DND-41 (cell line): Measurements from ENCODE around the gene NEURL1.

Source experiments
- ATAC-seq: fragments of 200-7000 bp; cut with Tn5 transposase; 3 replicates; pipeline ENCODE4 v1.9.1; 2021; ENCODE audit warnings: low read depth; ENCODE audit not compliant: insufficient read depth
- DNase-seq: peaks from one replicate; pipeline ENCODE4 v3.0.0-alpha.2; 2020
- H2AFZ ChIP-seq: 2 replicates; pipeline ENCODE4 v1.6.0; 2012; ENCODE audit warnings: low read depth, low read length
- H3K27ac ChIP-seq: 2 replicates; pipeline ENCODE4 v1.5.1; 2012; ENCODE audit warnings: low read length, inconsistent platforms
- H3K27me3 ChIP-seq: fragments of 200-600 bp; sonication (generic); 2 replicates; pipeline ENCODE4 v1.6.0; 2012; ENCODE audit warnings: low read length, mild to moderate bottlenecking, inconsistent platforms; ENCODE audit not compliant: insufficient read depth, poor library complexity
- H3K36me3 ChIP-seq: 2 replicates; pipeline ENCODE4 v1.5.1; 2012; ENCODE audit warnings: low read length, inconsistent platforms; ENCODE audit not compliant: insufficient read depth
- H3K4me1 ChIP-seq: 2 replicates; pipeline ENCODE4 v1.5.1; 2012; ENCODE audit warnings: mild to moderate bottlenecking, low read length; ENCODE audit not compliant: insufficient read depth
- H3K4me2 ChIP-seq: 2 replicates; pipeline ENCODE4 v1.6.0; 2012; ENCODE audit warnings: mild to moderate bottlenecking, moderate library complexity, low read length, inconsistent platforms; ENCODE audit not compliant: insufficient read depth
- H3K4me3 ChIP-seq, 2 experiments: fragments of 200-600 bp in 1 of 2; shearing (Covaris generic) in 1 of 2; 2 replicates each; pipeline ENCODE4 v1.5.1; 2012 to 2016; ENCODE audit warnings: inconsistent platforms in 2 of 2, low read length in 2 of 2, mild to moderate bottlenecking in 2 of 2, low read depth in 1 of 2, moderate library complexity in 1 of 2
- H3K79me2 ChIP-seq: 2 replicates; pipeline ENCODE4 v1.6.0; 2012; ENCODE audit warnings: low read length, inconsistent platforms; ENCODE audit not compliant: insufficient read depth
- H3K9ac ChIP-seq: 2 replicates; pipeline ENCODE4 v1.6.0; 2012; ENCODE audit warnings: low read depth, mild to moderate bottlenecking, inconsistent platforms, low read length, moderate library complexity
- H3K9me3 ChIP-seq: 2 replicates; pipeline ENCODE4 v1.5.1; 2012; ENCODE audit warnings: low read length, moderate library complexity, mild to moderate bottlenecking, inconsistent platforms; ENCODE audit not compliant: insufficient read depth, severe bottlenecking
- H4K20me1 ChIP-seq: 2 replicates; pipeline ENCODE4 v1.6.0; 2012; ENCODE audit warnings: low read length; ENCODE audit not compliant: insufficient read depth
- CTCF ChIP-seq: IDR thresholded peaks from 2 replicates; pipeline ENCODE4 v1.5.1; 2012; ENCODE audit warnings: borderline replicate concordance, low read length, moderate library complexity, mild to moderate bottlenecking; ENCODE audit not compliant: poor library complexity, severe bottlenecking; ENCODE audit errors: extremely low read depth
- EZH2 ChIP-seq: IDR thresholded peaks from 3 replicates; pipeline ENCODE4 v1.6.1; 2012; ENCODE audit warnings: borderline replicate concordance, low read depth, mild to moderate bottlenecking, moderate library complexity, low read length, inconsistent platforms; ENCODE audit not compliant: severe bottlenecking

The NEURL1 gene

GRCh38 chr10:103573205-103573487, 79.6 kb downstream of the NEURL1 start:
- Histone ChIP-seq H3K27me3 (peaks cover 5% of the 10 kb centered on the region), H3K4me1 (no peaks in the 10 kb centered on the region), H3K79me2 (no peaks in the 10 kb centered on the region), H3K9me3 (no peaks in the 10 kb centered on the region), H3K27ac (no peak overlapping the region), H3K9ac (no peak overlapping the region), H3K4me2 (no peak overlapping the region), H3K4me3 (no peak overlapping the region), H4K20me1 (0 out of 2 replicates have a peak, but pooled peaks cover 6% of the 10 kb centered on the region), H3K36me3 (no peaks in the 10 kb centered on the region), H2AFZ (no peak overlapping the region)
- TF ChIP-seq CTCF, result no peak
- TF ChIP-seq EZH2, result no peak
- DNase-seq (no peak), ATAC-seq (no peak)

GRCh38 chr10:103574097-103575061, 80.9 kb downstream of the NEURL1 start:
- H4K20me1 ChIP-seq, result 0 out of 2 replicates have a peak, but pooled peaks cover 6% of the 10 kb centered on the region
- peaks cover 5% of the 10 kb centered on the region for H3K27me3 ChIP-seq
- no peak overlapping the region for H3K4me2 ChIP-seq
- DNase-seq (no peak), ATAC-seq (no peak)
- TF ChIP-seq CTCF, result no peak
- TF ChIP-seq EZH2, result no peak
- H3K27ac ChIP-seq, result no peak overlapping the region
- no peaks in the 10 kb centered on the region for H3K36me3 ChIP-seq
- H3K4me3 ChIP-seq, result no peak overlapping the region
- H3K9me3 ChIP-seq, result no peaks in the 10 kb centered on the region
- no peak overlapping the region for H2AFZ ChIP-seq
- no peak overlapping the region for H3K9ac ChIP-seq
- H3K79me2 ChIP-seq, result no peaks in the 10 kb centered on the region
- no peaks in the 10 kb centered on the region for H3K4me1 ChIP-seq

GRCh38 chr10:103575416-103576075, 82.0 kb downstream of the NEURL1 start:
- Histone ChIP-seq H3K27me3 (peaks cover 8% of the 10 kb centered on the region), H3K4me1 (no peaks in the 10 kb centered on the region), H3K4me2 (no peak overlapping the region), H4K20me1 (0 out of 2 replicates have a peak, but pooled peaks cover 6% of the 10 kb centered on the region), H3K36me3 (no peaks in the 10 kb centered on the region), H3K4me3 (no peak overlapping the region), H3K79me2 (no peaks in the 10 kb centered on the region), H3K27ac (no peak overlapping the region), H3K9ac (no peak overlapping the region), H2AFZ (no peak overlapping the region), H3K9me3 (no peaks in the 10 kb centered on the region)
- TF ChIP-seq EZH2 (no peak), CTCF (no peak)
- DNase-seq (no peak), ATAC-seq (no peak)
